Stimulated activated naive B cell treated with anti-CD40 and anti-IgM and Interleukin-4, amounts not matched to agents 10 μg/mL and 1 μg/mL and 100 μg/mL, for 72 hours (primary cell): ENCODE results near the gene SEC61B.
"Not testable (repeated sequence)": the region's sequence is repeated elsewhere in the genome, so short reads cannot be mapped to it uniquely, and the experiment has no call there.

Experiments used
- ATAC-seq, 2 donors: fragments of 150-1000 bp; cut with Tn5 transposase; replicated peaks; 2 replicates each; pipeline ENCODE4 v1.10.0; 2021; ENCODE audit warnings: moderate library complexity in 1 of 2
- DNase-seq: peaks from one replicate; pipeline ENCODE4 v3.0.0; 2021
- H3K27ac Mint-ChIP-seq: one replicate; pipeline ENCODE4 v1.8.0; 2022; ENCODE audit warnings: mild to moderate bottlenecking, mixed read lengths
- H3K27me3 Mint-ChIP-seq, 2 donors: one replicate each; pipeline ENCODE4 v1.8.0; 2022; ENCODE audit warnings: mixed read lengths in 2 of 2
- H3K36me3 Mint-ChIP-seq, 2 donors: one replicate each; pipeline ENCODE4 v1.8.0; 2022; ENCODE audit warnings: mixed read lengths in 2 of 2, mild to moderate bottlenecking in 1 of 2
- H3K4me1 Mint-ChIP-seq, 2 donors: one replicate each; pipeline ENCODE4 v1.8.0; 2022; ENCODE audit warnings: mixed read lengths in 2 of 2, mild to moderate bottlenecking in 1 of 2
- H3K4me3 Mint-ChIP-seq, 2 donors: one replicate each; pipeline ENCODE4 v1.8.0; 2022; ENCODE audit warnings: mild to moderate bottlenecking in 2 of 2, mixed read lengths in 2 of 2, moderate library complexity in 1 of 2
- H3K9me3 Mint-ChIP-seq, 2 donors: one replicate each; pipeline ENCODE4 v1.8.0; 2022; ENCODE audit warnings: mixed read lengths in 2 of 2, mild to moderate bottlenecking in 1 of 2

Gene SEC61B

DNA sequence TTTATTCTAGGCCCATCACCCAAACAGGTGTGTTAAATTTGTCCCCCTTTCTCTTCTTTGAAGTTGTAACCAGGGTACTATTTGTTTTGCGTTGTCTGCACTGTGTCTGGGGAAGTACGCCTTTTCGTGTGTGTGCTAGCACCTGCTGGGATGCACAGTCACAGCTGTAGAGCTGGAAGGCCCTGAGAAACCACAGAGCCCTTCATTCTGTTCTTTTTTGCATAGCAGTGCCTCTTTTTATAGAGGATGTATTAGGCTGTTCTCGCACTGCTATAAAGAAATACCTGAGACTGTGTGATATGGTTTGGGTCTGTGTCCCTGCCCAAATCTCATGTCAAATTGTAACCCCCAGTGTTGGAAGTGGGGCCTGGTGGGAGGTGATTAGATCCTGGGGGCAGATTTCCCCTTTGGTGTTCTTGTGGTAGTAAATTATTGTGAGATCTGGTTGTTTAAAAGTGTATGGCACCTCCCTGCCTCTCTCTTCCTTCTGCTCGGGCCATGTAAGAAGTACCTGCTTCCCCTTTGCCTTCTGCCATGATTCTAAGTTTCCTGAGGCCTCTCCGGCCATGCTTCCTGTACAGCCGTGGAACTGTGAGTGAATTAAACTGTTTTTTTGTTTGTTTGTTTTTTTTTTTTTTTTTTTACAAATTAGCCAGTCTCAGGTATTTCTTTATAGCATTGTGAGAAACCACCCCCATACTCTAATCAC lies 14.0 kb downstream of the SEC61B start:
- Mint-ChIP-seq H3K27ac (peak overlapping the region; percentile 98), H3K27me3 (no peaks in the 10 kb centered on the region), H3K9me3 (peaks cover 2 to 3% of the 10 kb centered on the region in 2 donors), H3K4me1 (peaks cover 51 to 84% of the 10 kb centered on the region in 2 donors), H3K4me3 (peak overlapping the region; percentile 73 to 75), H3K36me3 (peaks cover 38 to 64% of the 10 kb centered on the region in 2 donors)
- ATAC-seq (peak; percentile 95 to 97), DNase-seq (peak; percentile 80)

DNA sequence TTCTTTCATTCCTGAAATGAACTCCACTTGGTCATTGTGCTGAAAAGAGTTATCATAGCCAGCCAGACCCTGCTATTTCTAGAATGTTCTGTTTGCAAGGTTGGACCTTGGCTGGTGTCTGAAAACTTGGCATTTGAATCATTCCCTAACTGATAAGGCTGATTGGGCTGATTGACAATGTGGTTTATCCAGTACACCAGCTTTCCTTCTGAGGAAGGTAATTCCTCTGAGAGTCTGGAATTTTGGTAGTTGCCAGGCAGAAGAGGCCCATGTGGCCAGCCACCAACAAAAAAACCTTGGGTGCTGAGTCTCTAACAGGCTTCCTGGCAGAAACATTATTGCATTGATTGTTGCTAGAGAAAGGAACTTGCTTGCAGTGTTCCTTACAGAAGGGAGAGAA lies 15.3 kb downstream of the SEC61B start:
- H3K27me3 Mint-ChIP-seq: no peaks in the 10 kb centered on the region
- H3K27ac Mint-ChIP-seq: peak overlapping the region; percentile 98
- no peak for DNase-seq
- H3K36me3 Mint-ChIP-seq: peaks cover 33 to 63% of the 10 kb centered on the region in 2 donors
- ATAC-seq: no peak
- no peak overlapping the region for H3K4me3 Mint-ChIP-seq
- H3K4me1 Mint-ChIP-seq: peaks cover 48 to 74% of the 10 kb centered on the region in 2 donors
- peaks cover 2 to 3% of the 10 kb centered on the region in 2 donors for H3K9me3 Mint-ChIP-seq

DNA sequence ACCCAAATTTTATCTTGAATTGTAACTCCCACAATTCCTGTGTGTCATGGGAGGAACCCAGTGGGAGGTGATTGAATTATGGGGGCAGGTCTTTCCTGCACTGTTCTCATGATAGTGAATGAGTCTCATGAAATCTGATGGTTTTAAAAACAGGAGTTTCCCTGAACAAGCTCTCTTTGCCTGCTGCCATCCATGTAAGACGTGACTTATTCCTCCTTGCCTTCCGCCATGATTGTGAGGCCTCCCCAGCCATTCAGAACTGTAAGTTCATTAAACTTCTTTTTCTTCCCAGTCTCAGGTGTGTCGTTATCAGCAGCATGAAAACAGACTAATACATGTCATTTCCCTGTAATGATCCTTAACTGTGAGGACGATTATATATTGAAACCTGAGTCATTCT lies 15.8 kb downstream of the SEC61B start:
- H3K36me3 Mint-ChIP-seq: peaks cover 36 to 64% of the 10 kb centered on the region in 2 donors
- not testable (repeated sequence) for ATAC-seq, H3K9me3 Mint-ChIP-seq, H3K27me3 Mint-ChIP-seq, DNase-seq
- peak overlapping the region; percentile 98 for H3K27ac Mint-ChIP-seq
- peaks cover 51 to 74% of the 10 kb centered on the region in 2 donors for H3K4me1 Mint-ChIP-seq
- H3K4me3 Mint-ChIP-seq: peak overlapping the region in 1 of 2 donors; percentile 39

DNA sequence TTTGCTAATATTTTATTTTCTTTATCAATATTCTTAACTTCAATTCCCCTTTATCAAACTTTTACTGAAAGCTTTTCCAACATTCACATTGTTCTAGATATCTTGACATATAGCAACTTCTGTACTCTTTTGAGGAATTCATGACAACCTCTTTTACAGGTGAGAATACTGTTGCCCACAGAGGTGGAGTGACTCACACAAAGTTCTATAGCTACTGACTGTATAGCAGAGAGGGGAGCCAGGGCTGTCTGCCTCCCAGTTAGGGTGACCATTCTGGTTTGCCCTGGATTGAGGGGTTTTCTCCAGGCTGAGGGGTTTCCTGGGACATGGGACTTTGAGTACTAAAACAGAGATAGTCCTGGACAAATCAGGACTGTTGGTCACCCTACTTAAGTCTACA lies 16.2 kb downstream of the SEC61B start:
- no peak for ATAC-seq

DNA sequence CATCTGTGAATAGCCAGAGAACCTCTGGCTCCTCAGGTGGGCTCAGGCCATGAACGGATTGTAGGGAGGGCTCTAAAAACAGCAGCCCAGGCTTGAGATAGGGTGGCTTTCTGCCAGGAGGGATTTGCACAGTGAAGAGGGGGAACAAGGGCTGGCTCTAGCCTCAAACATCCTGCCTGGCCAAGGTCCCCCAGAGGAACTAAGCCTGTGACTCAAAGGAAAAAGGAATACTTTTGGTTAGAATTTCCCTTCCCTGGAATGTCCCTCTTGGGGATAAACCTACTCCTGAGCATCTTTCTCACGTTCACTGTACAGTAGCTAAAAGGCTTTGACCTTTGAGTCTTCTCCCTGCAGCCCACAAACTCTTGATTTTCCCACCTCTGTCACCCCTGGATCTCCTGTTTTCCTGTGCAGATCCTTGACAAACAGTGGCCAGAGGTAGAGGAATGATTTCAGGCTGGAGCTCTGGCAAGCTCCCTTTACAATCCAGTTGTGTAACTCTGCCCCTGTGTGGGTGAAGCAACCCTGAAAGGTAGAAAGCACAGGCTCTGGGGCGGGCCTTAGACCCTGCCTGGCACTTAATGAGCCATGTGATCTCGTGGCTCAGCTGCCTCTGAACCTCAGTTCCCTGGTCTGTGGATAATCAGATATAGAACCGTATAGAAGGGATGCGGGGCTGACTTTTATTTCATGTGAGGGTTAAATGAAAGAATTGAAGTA lies 17.4 kb downstream of the SEC61B start:
- peak overlapping the region; percentile 79 for H3K27ac Mint-ChIP-seq
- no peak for DNase-seq

More for the DNA sequence above, 16.2 kb downstream of the SEC61B start:
- no peak overlapping the region for H3K4me3 Mint-ChIP-seq
- DNase-seq: no peak
- peaks cover 2 to 3% of the 10 kb centered on the region in 2 donors for H3K9me3 Mint-ChIP-seq
- peak overlapping the region; percentile 67 for H3K27ac Mint-ChIP-seq
- H3K27me3 Mint-ChIP-seq: no peaks in the 10 kb centered on the region
- peaks cover 32 to 64% of the 10 kb centered on the region in 2 donors for H3K36me3 Mint-ChIP-seq
- peaks cover 48 to 74% of the 10 kb centered on the region in 2 donors for H3K4me1 Mint-ChIP-seq

DNA sequence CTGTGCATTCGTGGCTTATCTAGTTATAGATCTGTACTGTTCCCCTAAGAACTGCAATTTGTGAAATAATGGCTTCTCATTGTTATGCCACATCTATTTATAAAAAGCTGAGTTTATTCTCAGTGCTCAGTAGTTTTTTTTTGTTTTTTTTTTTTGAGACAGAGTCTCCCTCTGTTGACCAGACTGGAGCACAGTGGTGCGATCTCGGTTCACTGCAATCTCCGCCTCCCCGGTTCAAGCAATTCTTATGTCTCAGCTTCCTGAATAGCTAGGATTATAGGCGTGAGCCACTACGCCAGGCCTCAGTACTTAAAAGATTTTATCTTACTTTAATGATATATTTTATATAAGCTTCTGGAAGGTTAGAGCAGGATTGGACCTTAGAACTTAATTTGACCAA lies 19.0 kb downstream of the SEC61B start:
- Mint-ChIP-seq H3K9me3 (peaks cover 2 to 3% of the 10 kb centered on the region in 2 donors), H3K4me1 (peaks cover 41 to 65% of the 10 kb centered on the region in 2 donors), H3K27ac (no peak overlapping the region), H3K4me3 (no peak overlapping the region), H3K36me3 (peaks cover 29 to 56% of the 10 kb centered on the region in 2 donors), H3K27me3 (no peaks in the 10 kb centered on the region)
- ATAC-seq: no peak
- DNase-seq: no peak

More for the DNA sequence above, 17.4 kb downstream of the SEC61B start:
- Mint-ChIP-seq H3K4me1 (peaks cover 47 to 74% of the 10 kb centered on the region in 2 donors), H3K36me3 (peaks cover 28 to 62% of the 10 kb centered on the region in 2 donors), H3K27me3 (no peaks in the 10 kb centered on the region), H3K9me3 (peaks cover 2 to 3% of the 10 kb centered on the region in 2 donors), H3K4me3 (peak overlapping the region in 1 of 2 donors; percentile 11)
- no peak for ATAC-seq

DNA sequence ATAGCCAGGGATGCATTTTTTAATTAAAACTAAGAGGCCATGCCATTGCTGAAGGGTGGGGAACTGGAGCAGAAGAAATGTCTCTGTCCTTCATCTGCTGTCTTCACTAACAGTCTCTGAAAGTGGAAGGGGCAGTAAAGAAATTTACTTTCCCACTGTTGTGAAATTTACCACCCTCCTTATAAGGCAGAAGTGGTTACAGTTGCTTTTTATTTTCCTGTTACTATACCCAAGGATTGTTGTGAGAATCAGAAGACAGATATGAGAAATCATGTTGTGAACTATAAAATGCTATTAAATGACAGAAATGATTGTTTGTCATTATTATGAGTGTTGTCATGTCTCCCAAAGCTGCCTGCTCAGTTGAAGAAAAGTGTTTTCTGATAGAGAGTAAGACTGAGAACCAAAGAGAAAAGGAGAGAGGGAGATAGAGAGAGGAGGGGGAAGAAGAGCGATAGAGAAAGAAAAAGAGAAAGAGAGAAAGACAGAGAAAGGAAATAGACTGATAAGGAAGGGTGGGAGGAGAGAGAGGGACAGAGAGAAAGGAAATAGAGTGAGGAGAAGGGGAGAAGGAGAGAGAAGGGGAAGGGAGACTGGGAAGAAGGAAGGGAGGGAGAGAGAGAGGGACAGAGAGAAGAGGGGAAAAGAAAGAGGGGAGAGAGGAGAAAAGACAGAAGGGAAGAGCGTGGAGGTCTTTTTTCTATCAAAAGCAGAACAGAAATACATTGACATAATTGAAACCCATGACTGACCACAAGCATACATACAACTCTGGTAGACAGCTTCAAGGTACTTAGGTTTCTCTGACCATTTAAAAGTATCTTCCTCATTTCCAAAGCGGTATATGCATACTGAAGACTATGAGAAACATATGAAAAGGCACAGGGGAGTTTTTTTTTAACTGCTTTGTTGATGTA lies 22.5 kb downstream of the SEC61B start:
- peaks cover 3% of the 10 kb centered on the region in 2 donors for H3K9me3 Mint-ChIP-seq
- peak overlapping the region; percentile 52 to 62 for H3K4me3 Mint-ChIP-seq
- DNase-seq: no peak
- H3K27ac Mint-ChIP-seq: peak overlapping the region; percentile 96
- no peaks in the 10 kb centered on the region for H3K27me3 Mint-ChIP-seq
- peaks cover 15 to 45% of the 10 kb centered on the region in 2 donors for H3K36me3 Mint-ChIP-seq
- ATAC-seq: peak; percentile 97 to 99
- peaks cover 28 to 50% of the 10 kb centered on the region in 2 donors for H3K4me1 Mint-ChIP-seq

DNA sequence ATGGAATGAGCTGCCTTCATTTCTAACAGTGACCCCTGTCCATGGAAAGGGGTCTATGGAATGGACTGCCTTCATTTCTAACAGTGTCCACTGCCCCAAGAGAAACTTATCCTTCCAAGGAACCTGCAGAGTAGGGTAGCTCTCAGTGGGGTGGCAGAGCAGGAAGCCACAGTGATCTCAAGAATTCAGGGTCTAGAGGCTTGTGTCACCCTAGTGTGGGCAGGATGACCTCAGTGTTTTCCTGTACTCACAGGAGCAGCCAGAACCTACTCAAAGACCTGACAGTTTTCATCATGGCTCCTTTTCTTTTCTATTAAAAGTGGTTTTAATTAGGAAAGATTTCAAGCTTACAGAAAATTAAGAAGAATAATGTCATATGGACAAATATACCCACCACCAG lies 27.5 kb downstream of the SEC61B start:
- H3K4me1 Mint-ChIP-seq: peaks cover 28 to 56% of the 10 kb centered on the region in 2 donors
- H3K27ac Mint-ChIP-seq: peak overlapping the region; percentile 85
- DNase-seq (no peak), ATAC-seq (peak in 1 of 2 donors; percentile 19)
- H3K27me3 Mint-ChIP-seq: no peaks in the 10 kb centered on the region
- peaks cover 2 to 10% of the 10 kb centered on the region in 2 donors for H3K36me3 Mint-ChIP-seq
- H3K4me3 Mint-ChIP-seq: no peak overlapping the region
- peaks cover 3% of the 10 kb centered on the region in 2 donors for H3K9me3 Mint-ChIP-seq

DNA sequence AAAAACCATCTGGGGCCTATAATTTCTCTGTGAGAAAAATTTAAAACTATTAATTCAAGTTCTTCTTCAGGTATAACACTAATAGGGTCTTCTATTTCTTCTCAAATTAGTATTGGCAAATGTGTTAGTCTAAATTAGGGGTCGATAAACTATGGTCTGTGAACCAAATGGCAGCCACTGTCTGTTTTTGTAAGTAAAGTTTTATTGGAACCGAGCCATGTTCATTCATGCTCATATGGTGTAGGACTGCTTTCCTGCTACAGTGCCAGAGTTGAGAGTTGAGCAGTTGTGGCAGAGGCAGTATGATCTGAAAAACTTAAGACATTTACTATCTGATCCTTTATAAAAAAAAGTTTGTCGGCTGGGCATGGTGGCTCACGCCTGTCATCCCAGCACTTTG lies 29.1 kb downstream of the SEC61B start:
- ATAC-seq (no peak), DNase-seq (no peak)
- H3K27ac Mint-ChIP-seq: no peak overlapping the region
- peaks cover 29 to 65% of the 10 kb centered on the region in 2 donors for H3K4me1 Mint-ChIP-seq
- H3K4me3 Mint-ChIP-seq: no peak overlapping the region
- no peaks in the 10 kb centered on the region for H3K27me3 Mint-ChIP-seq
- peaks cover 7 to 9% of the 10 kb centered on the region in 2 donors for H3K9me3 Mint-ChIP-seq
- peaks cover 5 to 10% of the 10 kb centered on the region in 2 donors for H3K36me3 Mint-ChIP-seq

DNA sequence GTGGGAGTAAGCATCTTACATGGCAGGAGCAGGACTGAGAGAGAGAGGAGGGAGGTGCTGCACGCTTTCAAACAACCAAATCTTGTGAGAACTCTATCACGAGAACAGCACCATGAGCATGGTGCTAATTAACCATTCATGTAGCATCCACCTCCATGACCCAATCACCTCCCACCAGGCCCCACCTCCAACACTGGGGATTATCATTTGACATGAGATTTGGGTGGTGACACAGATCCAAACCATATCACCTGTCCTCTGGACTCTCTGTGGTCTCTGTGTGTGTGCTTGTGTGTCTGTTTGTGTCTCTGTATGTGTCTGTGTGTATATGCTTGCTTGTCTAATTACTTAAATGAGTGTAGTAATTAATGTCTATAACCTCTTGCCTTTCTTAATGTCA lies 31.1 kb downstream of the SEC61B start:
- DNase-seq: peak; percentile 50
- Mint-ChIP-seq H3K36me3 (peaks cover 5 to 8% of the 10 kb centered on the region in 2 donors), H3K27ac (peak overlapping the region; percentile 98), H3K9me3 (peaks cover 5 to 6% of the 10 kb centered on the region in 2 donors), H3K27me3 (no peaks in the 10 kb centered on the region), H3K4me3 (peak overlapping the region; percentile 31 to 70), H3K4me1 (peaks cover 34 to 72% of the 10 kb centered on the region in 2 donors)
- peak; percentile 51 to 53 for ATAC-seq

DNA sequence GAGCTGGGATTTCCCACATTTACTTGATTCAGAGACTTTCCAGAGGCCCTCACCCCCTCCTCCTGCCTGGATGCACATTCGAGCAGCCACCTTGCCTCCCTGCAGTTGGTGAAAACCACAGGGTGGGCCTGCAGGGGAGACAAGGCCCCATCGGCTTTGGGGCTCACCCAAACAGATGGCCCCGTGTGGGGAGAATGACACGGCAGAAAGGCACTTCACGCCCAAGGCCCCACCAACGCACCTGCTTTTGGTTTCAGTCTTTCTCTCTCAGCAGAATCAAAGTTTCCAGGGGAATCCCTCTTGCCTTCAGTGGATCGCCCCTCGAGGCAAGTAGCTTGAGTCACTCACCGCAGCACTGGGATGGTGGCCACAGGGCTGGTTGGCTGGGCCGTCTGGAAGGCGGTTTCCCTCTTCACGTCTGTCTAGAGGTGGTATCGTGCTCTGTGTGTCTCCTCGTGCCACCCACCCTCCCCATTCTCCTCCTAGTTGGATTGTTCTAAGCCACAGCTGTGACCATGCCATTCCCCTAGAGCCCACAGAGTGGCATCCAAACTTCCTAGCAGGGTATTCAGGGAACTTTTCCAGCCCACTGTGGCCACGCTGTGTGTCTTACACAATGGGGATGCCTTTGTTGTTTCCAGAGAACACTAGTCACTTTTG lies 31.8 kb downstream of the SEC61B start:
- Mint-ChIP-seq H3K4me1 (peaks cover 36 to 68% of the 10 kb centered on the region in 2 donors), H3K36me3 (peaks cover 4 to 5% of the 10 kb centered on the region in 2 donors), H3K27ac (peak overlapping the region; percentile 98), H3K27me3 (no peaks in the 10 kb centered on the region), H3K4me3 (peak overlapping the region; percentile 34 to 70), H3K9me3 (peaks cover 5 to 6% of the 10 kb centered on the region in 2 donors)
- ATAC-seq: peak; percentile 87 to 91
- DNase-seq: peak; percentile 92

DNA sequence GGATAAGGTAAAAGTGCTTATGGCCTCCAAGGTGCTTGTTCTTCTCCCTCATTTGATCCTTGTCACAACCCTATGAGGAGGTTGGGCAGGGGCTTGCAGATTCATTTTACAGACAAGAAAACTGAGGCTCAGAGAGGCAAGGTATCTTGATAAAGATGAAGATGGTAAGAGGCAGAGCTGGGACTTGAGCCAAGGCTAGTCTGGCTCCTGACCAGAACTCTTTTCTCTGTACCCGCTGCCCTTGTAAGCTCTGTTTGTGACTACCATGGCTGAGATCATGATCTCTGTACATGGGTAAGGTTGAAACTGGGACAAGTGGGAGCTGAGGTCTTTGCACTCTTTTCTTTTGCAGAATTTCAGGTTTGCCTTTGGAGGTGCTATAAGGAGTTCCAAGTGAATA lies 33.6 kb downstream of the SEC61B start:
- Mint-ChIP-seq H3K36me3 (peaks cover 4 to 5% of the 10 kb centered on the region in 2 donors), H3K9me3 (peaks cover 5 to 6% of the 10 kb centered on the region in 2 donors), H3K4me3 (no peak overlapping the region), H3K4me1 (peaks cover 37 to 75% of the 10 kb centered on the region in 2 donors), H3K27ac (no peak overlapping the region), H3K27me3 (no peaks in the 10 kb centered on the region)
- no peak for ATAC-seq
- DNase-seq: no peak

DNA sequence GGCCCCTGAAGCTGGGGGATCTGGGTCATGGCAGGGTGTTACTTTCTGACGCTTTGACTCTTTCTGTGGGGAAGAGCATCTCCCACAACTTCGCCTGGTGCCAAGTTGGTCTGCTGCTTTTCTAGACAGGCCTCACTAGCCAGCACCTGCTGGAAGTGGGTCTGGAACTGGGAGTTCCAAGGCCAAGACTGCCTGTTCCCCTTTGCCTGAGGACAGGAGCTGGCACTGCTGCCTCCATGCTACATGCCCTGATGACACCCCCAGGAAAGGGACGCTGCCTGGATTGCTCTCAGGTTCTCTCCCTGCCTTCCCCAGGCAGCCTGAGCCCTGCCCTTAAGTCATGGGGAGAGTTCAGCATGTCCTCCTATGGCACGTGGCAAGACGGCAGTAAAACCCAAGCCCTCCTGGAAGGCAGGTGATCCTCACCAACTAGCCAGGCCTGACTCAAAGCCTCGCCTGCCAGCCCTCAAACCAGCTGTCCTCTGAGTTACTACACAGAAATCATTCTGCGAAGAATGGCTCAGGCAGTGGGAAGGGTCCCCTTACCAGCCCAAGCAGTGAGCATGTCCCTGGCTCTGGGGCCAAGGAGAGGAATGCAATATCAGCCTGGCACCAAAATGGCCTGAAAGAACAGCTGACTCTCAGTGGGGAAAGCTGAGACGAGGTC lies 35.8 kb downstream of the SEC61B start:
- peaks cover 40 to 79% of the 10 kb centered on the region in 2 donors for H3K4me1 Mint-ChIP-seq
- H3K27ac Mint-ChIP-seq: peak overlapping the region; percentile 43
- H3K4me3 Mint-ChIP-seq: no peak overlapping the region
- peaks cover 5 to 6% of the 10 kb centered on the region in 2 donors for H3K9me3 Mint-ChIP-seq
- peaks cover 4 to 5% of the 10 kb centered on the region in 2 donors for H3K36me3 Mint-ChIP-seq
- no peaks in the 10 kb centered on the region for H3K27me3 Mint-ChIP-seq
- ATAC-seq (no peak), DNase-seq (no peak)
